ENCODE data around the gene CCDC187. TPM values are rescaled to one million over a fixed set of nuclear protein-coding genes. Genes with fewer than 3 reads are reported as not detected.
"Not testable (repeated sequence)": the region's sequence is repeated elsewhere in the genome, so short reads cannot be mapped to it uniquely, and the experiment has no call there.

CCDC187 gene
- total RNA-seq, 1 donor from 2014 or later: not detected

GRCh38 chr9:136239135-136239982 is 64.5 kb downstream of the CCDC187 start:
- DNase-seq: no peak
- intact Hi-C loops (cut with micrococcal nuclease): no loop called here
- peak; percentile 52 for ATAC-seq

DNA sequence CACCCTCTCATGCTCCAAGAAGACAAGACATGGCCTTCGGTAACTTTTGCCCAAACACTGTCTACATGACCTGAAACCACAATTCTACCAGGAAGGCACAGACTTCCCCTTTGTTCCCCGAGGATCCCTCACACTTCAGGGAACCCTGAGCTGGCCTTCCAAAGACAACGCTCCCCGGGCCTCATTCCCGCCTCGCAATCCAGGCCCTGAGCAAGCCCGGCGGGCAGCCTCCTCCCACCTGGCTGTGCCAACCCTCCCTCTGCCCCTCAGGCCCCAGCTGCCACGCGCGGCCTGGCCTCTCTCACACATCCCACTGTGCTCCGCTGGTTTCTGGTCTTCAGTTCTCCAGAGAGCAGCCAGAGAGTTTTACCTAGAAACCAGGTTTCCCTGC is 65.6 kb downstream of the CCDC187 start:
- no peak for ATAC-seq
- no peak for DNase-seq
- intact Hi-C loops (cut with micrococcal nuclease): no loop called here

DNA sequence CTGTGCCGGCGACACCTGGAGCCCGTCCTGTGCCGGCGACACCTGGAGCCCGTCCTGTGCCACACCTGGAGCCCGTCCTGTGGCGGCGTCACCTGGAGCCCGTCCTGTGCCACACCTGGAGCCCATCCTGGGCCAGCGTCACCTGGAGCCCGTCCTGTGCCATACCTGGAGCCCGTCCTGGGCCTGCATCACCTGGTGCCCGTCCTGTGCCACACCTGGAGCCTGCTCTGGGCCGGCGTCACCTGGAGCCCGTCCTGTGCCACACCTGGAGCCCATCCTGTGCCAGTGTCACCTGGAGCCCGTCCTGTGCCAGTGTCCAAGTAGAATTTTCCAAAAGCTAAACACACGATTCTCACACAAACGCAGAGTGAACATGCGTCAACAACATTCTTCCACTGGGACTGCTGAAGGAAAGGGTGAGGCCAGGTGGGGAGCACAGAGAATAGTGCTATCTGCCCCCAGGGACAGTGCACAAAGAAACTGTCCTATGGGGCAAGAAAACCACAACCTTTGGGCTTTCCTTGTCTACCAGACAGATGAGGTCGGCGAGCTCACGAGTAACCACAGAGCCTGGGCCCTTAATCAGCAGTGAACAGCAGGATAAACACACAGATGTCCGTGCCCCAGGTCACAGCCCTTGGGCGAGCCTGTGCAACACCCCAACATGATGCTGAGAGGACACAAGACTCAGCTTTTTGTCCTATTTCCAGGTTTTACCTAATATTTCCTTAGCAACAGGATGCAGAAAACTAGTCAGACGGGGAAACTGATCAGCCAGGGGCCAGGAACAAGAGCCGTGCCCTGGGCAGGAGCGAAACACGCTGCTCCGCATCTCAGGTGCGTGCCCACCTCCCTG is 66.2 kb downstream of the CCDC187 start:
- no peak for ATAC-seq
- DNase-seq: no peak
- intact Hi-C loops (cut with micrococcal nuclease): no loop called here

DNA sequence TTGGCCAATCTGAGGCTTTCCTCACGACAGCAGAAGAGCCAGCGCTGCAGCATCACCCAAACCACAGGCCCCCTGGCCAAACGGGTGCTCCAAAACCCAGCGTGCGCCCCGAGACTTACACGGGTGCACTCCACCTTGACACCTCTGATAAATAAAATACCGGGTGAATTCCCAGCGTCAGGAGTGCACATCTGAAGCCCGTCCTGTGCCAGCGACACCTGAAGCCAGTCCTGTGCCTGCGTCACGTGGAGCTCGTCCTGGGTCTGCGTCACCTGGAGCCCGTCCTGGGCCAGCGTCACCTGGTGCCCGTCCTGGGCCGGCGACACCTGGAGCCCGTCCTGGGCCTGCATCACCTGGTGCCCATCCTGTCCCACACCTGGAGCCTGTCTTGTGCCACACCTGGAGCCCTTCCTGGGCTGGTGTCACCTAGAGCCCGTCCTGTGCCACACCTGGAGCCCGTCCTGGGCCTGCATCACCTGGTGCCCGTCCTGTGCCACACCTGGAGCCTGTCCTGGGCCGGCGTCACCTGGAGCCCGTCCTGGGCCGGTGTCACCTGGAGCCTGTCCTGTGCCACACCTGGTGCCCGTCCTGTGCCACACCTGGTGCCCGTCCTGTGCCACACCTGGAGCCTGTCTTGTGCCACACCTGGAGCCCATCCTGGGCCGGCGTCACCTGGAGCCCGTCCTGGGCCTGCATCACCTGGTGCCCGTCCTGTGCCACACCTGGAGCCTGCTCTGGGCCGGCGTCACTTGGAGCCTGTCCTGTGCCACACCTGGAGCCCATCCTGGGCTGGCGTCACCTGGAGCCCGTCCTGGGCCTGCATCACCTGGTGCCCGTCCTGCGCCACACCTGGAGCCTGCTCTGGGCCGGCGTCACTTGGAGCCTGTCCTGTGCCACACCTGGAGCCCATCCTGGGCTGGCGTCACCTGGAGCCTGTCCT is 67.2 kb downstream of the CCDC187 start:
- ATAC-seq; intact Hi-C loops (cut with micrococcal nuclease); DNase-seq: not testable (repeated sequence)

DNA sequence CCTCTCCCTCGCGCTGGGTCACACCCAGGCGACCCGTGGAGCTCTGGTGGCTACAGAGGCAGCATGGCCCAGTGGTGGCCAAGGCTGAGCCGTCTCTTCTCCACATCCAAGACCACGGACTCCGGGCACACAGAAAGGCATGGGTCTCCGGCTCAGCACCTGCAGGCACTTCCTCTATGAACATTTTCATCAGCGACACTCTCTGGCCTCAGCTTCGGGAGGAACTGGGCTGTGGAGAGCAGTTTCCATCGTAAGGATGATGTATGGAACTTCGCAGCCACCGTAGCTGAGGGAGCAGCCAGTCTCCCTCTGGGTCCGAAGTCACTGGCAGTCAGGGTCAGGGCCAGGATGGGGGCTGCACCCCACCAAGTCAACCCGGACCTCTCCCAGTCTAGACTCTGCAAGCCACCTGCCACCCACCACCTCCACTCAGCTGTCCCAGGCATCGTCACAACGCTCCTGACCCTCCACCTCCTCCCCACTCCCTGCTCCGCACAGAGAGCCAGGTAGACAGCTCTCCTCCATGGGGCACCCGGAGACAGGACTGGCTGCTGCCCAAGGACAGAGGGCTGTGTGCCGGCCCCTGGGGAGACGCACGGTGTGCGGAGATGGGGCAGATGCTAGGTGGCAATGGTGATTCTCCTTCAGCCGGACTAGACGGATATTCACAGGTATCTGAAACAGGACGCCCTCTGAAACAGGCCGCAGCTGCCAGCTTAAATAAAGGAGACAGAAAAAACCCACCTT is 68.0 kb downstream of the CCDC187 start:
- intact Hi-C loops (cut with micrococcal nuclease): no loop called here
- DNase-seq: no peak
- no peak for ATAC-seq

DNA sequence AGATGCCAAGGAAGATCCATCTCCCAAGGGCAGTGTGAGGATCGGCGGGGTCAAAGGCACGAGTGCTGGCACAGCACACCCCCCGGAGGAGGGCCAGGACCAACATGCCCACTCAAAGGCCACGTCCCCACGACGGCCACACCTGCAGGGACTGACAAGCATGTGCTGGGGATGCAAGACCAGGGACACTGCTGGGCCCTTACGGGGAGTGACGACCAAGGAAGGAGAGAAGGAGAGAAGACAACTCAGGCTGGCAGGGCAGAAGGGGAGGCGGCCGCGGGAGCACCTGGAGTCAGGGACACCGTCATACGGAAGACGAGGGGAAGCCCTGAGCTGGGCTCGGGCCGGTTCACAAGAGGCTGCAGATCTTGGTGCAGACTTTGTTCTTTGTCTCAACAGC is 68.7 kb downstream of the CCDC187 start:
- DNase-seq (no peak), ATAC-seq (no peak)
- intact Hi-C loops (cut with micrococcal nuclease): no loop called here

- intact Hi-C loops (cut with micrococcal nuclease): no loop called here
- ATAC-seq: no peak
Observed at GRCh38 chr9:136234597-136234996, 69.3 kb downstream of the CCDC187 start.

DNA sequence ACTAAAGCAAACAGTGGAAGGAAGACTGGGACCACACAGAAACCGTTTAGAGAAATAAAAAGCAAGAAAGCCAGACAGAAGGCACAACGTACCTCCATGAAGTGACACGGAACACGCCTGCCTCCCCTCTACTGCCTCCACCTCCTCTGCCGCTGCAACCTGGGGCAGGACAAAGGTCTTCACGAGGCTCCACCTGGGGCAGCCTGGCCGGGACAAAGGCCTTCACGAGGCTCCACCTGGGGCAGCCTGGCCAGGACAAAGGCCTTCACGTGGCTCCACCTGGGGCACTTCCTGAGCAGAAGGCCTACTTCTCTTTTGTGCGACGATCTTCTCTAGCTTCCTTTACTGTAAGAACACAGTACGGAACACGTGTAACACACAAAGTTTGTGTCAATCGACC is 70.0 kb downstream of the CCDC187 start:
- DNase-seq (no peak), ATAC-seq (no peak)
- intact Hi-C loops (cut with micrococcal nuclease): no loop called here

More at GRCh38 chr9:136234597-136234996, 69.3 kb downstream of the CCDC187 start:
- DNase-seq: no peak

DNA sequence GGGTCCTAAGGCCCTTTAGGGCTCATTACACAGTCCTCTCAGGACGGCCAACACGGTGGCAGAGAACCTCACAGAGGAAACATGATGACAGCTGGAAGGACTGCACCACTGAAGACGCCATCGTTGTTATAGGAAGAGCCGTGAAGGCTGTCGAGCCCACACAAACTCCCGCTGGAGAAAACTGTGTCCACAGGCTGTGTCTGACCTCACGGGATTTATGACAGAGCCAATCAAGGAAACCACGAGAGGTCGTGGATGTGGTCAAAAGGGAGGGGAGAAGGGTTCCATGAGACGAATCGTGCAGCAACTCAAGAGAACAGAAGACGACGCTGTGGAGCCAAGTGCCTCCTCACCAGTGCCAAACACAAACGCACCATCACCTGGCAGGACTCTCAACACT is 70.5 kb downstream of the CCDC187 start:
- DNase-seq (no peak), ATAC-seq (no peak)
- intact Hi-C loops (cut with micrococcal nuclease): no loop called here

DNA sequence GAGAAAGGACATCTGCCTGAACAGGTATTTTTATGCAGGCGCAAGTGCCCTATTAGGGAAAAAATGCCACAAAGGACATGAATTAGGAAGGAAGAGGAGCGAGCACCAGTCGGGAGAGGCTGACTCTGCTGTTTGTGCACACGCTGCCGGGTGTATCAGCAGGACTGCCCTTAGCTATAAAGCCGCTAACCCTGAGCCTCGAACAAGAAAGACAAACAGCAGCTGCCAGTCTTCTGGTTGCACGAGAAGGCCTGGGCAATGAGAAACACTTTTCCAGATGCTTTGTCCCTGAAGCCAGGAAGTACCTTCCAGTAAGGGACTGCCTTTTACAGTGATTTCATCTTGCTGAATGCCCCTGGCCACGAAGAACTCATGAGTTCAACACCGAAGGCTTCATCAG is 70.9 kb downstream of the CCDC187 start:
- intact Hi-C loops (cut with micrococcal nuclease): no loop called here
- DNase-seq (no peak), ATAC-seq (no peak)

DNA sequence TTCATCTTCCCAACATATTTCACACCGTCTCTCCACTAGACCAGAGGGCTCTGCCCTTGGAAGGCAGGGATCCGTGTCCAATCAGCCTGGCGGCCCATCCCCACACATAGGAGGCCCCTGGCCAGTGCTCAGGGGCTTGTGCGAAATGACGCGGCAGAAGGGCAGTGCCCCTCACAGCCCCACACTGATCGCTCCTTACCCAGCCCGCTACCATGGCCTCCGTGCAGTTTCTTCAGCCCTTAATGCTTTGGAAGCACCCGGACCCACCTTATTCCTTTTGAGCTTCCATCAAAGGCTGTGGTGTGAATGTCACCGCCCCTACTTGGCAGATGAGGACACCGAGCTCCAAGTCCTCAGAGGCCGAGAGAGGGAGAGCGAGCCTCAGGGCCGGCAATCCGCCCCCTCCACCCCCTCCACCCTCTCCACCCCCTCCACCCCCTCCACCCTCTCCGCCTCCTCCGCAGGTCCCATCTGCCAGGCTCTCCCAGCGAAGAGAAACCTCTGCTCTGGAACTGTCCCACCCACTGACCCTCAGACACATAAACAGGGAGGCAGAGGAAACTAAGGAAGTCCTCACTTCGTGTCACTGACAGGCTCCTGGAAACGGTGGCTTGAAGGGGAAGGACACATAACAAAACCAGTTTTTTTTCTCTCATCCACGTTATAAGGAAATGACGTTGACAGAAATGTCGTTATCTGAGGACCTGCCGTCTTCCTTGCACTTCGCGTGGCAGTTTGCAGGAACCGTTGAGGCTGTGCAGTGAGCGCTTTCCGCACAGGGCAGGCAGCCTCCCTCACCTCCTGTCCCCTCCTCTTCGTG is 72.2 kb downstream of the CCDC187 start:
- peak; percentile 23 for ATAC-seq

DNA sequence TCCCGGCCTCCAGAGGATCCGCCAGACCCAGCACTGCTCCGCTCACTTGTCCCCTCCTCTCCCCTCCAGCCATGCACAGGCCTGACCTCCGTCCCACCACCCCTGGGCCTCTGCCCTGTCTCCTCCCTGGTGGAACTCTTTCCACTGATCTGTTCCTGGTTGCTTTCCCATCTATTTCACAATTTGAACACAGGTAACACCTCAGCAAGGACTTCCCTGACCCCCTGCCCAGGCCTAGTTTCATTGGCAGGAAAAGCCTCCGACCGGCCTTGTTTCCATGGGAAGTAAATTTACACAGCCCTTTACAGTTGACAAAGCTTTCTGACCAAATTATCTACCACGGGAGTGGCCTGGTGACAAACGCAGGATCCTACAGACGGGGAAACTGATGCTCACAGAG is 73.1 kb downstream of the CCDC187 start:
- DNase-seq (no peak), ATAC-seq (no peak)
- intact Hi-C loops (cut with micrococcal nuclease): no loop called here

More for the DNA sequence above, 72.2 kb downstream of the CCDC187 start:
- intact Hi-C loops (cut with micrococcal nuclease): no loop called here
- no peak for DNase-seq

- ATAC-seq: no peak
- intact Hi-C loops (cut with micrococcal nuclease): no loop called here
- DNase-seq: no peak
Observed at GRCh38 chr9:136230365-136230764, 73.5 kb downstream of the CCDC187 start.

- no peak for DNase-seq
- ATAC-seq: no peak
- intact Hi-C loops (cut with micrococcal nuclease): no loop called here
Observed at GRCh38 chr9:136229096-136230065, 74.5 kb downstream of the CCDC187 start.

DNA sequence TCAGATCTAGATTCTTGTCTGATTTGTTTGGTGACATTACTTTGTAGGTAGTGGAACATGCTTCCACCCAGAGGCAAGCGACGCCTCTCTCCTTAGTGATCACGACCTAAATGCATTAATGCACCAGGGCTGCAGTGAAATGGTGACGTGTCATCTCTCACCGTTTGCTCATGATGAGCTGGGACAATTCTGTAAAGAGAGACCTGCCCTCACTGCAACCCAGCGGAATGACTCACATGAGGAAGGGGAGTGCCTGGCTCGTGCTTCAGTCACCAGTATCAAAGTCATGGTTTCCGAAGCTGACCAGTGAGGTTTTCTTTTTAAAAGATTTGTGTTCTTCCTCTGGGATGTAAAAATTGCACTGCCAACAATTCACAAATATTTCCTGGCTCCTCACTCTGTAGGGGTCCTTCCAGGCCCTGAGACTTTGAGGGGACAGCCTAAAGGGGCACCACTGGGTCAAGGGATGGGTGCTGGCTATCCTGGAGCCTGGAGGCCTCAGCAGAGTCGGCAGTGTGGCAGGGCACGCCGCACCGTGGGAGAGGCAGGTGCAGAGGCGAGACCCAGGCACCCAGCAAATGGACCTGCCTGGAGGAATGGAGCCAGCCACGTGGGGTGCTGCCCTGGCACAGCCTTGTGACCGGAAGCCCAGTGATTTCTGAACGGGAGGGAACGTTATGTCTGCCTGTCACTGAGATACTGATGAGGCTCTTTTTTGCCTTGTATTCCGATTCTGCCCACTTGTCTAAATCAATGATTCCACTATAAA is 75.6 kb downstream of the CCDC187 start:
- no peak for DNase-seq
- no peak for ATAC-seq
- intact Hi-C loops (cut with micrococcal nuclease): no loop called here

Measured in left ventricle myocardium superior (tissue), 1 donor.